Neuronal stem cell (in vitro differentiated cells): ENCODE data around the gene TMEM132C.

Experiments
- DNase-seq: peaks from one replicate; pipeline ENCODE4 v3.0.0-alpha.2; 2013; ENCODE audit warnings: low spot score
- H2AFZ ChIP-seq: one replicate; pipeline ENCODE4 v1.6.1; 2013; ENCODE audit warnings: mild to moderate bottlenecking, low read length, inconsistent platforms
- H2AK5ac ChIP-seq: 2 replicates; pipeline ENCODE4 v1.6.1; 2013; ENCODE audit warnings: low read depth, mild to moderate bottlenecking, inconsistent platforms, low read length, moderate library complexity, mixed read lengths
- H2BK120ac ChIP-seq: 2 replicates; pipeline ENCODE4 v1.6.1; 2013; ENCODE audit warnings: low read depth, mild to moderate bottlenecking, inconsistent platforms, low read length, moderate library complexity, mixed read lengths
- H2BK12ac ChIP-seq: one replicate; pipeline ENCODE4 v1.6.1; 2013; ENCODE audit warnings: low read length, inconsistent platforms
- H2BK15ac ChIP-seq: 2 replicates; pipeline ENCODE4 v1.6.1; 2013; ENCODE audit warnings: mild to moderate bottlenecking, low read length, inconsistent platforms, mixed read lengths
- H2BK5ac ChIP-seq: one replicate; pipeline ENCODE4 v1.6.1; 2013; ENCODE audit warnings: inconsistent platforms, mild to moderate bottlenecking, low read length, moderate library complexity
- H3K14ac ChIP-seq: one replicate; pipeline ENCODE4 v1.6.1; 2013; ENCODE audit warnings: low read length, inconsistent platforms
- H3K18ac ChIP-seq: 2 replicates; pipeline ENCODE4 v1.6.1; 2013; ENCODE audit warnings: low read length, inconsistent platforms
- H3K23ac ChIP-seq: 2 replicates; pipeline ENCODE4 v1.6.1; 2013; ENCODE audit warnings: low read depth, mild to moderate bottlenecking, mixed read lengths, low read length, inconsistent platforms; ENCODE audit not compliant: poor library complexity
- H3K27ac ChIP-seq: replicated peaks from 3 replicates; pipeline ENCODE4 v1.5.1; 2013; ENCODE audit warnings: low read length, inconsistent platforms
- H3K27me3 ChIP-seq, 3 experiments: 2 replicates each; pipeline ENCODE4 v1.6.1; 2013; ENCODE audit warnings: low read length in 3 of 3, mild to moderate bottlenecking in 2 of 3, inconsistent platforms in 1 of 3, low read depth in 1 of 3, mixed read lengths in 1 of 3, moderate library complexity in 1 of 3; ENCODE audit not compliant: control insufficient read depth in 3 of 3, insufficient read depth in 3 of 3
- H3K36me3 ChIP-seq, 2 donors: replicated peaks in 1 of 2; 2 replicates each; pipeline ENCODE4 v1.6.1; 2013; ENCODE audit warnings: low read length in 2 of 2; ENCODE audit not compliant: control insufficient read depth in 2 of 2, insufficient read depth in 2 of 2
- H3K4ac ChIP-seq: 2 replicates; pipeline ENCODE4 v1.6.1; 2013; ENCODE audit warnings: inconsistent platforms, mild to moderate bottlenecking, low read length, moderate library complexity
- H3K4me1 ChIP-seq, 2 donors: 1 replicate in 1 of 2; 2 replicates in 1 of 2; pipeline ENCODE4 v1.6.1; 2013; ENCODE audit warnings: low read length in 2 of 2, low read depth in 1 of 2; ENCODE audit not compliant: control insufficient read depth in 2 of 2, insufficient read depth in 1 of 2
- H3K4me2 ChIP-seq: one replicate; pipeline ENCODE4 v1.6.1; 2013; ENCODE audit warnings: mild to moderate bottlenecking, low read length, inconsistent platforms; ENCODE audit not compliant: insufficient read depth, poor library complexity, severe bottlenecking
- H3K4me3 ChIP-seq, 2 donors: 2 replicates each; pipeline ENCODE4 v1.5.1; 2013; ENCODE audit warnings: low read length in 2 of 2, mild to moderate bottlenecking in 2 of 2, inconsistent platforms in 1 of 2, moderate library complexity in 1 of 2
- H3K79me1 ChIP-seq: one replicate; pipeline ENCODE4 v1.6.1; 2013; ENCODE audit warnings: low read depth, mild to moderate bottlenecking, inconsistent platforms, low read length, moderate library complexity
- H3K9ac ChIP-seq: one replicate; pipeline ENCODE4 v1.6.1; 2013; ENCODE audit warnings: mild to moderate bottlenecking, low read depth, low read length, inconsistent platforms; ENCODE audit not compliant: poor library complexity
- H3K9me3 ChIP-seq, 2 donors: replicated peaks in 1 of 2; 2 replicates each; pipeline versions ENCODE3 to v1.6.1; 2013; ENCODE audit warnings: low read length in 2 of 2, mild to moderate bottlenecking in 2 of 2, inconsistent platforms in 1 of 2, low read depth in 1 of 2, mixed read lengths in 1 of 2, moderate library complexity in 1 of 2; ENCODE audit not compliant: control insufficient read depth in 2 of 2, insufficient read depth in 1 of 2
- H4K8ac ChIP-seq: one replicate; pipeline ENCODE4 v1.6.1; 2013; ENCODE audit warnings: low read depth, mild to moderate bottlenecking, inconsistent platforms, low read length, moderate library complexity
- H4K91ac ChIP-seq: one replicate; pipeline ENCODE4 v1.6.1; 2013; ENCODE audit warnings: low read length, low read depth, mild to moderate bottlenecking, inconsistent platforms; ENCODE audit not compliant: poor library complexity
- WGBS, 2 donors: extraction: QIAGEN DNeasy Blood & Tissue Kit; methylation state at CpG; one replicate each; pipeline ENCODE4 v1.1.7; 2013; ENCODE audit warnings: missing lambda C conversion rate in 2 of 2, mixed read lengths in 1 of 2; ENCODE audit not compliant: insufficient read length in 2 of 2, insufficient replicate concordance in 1 of 2; ENCODE audit errors: extremely low coverage in 2 of 2; 5-methylcytosine and 5-hydroxymethylcytosine counted together

Gene TMEM132C

DNA sequence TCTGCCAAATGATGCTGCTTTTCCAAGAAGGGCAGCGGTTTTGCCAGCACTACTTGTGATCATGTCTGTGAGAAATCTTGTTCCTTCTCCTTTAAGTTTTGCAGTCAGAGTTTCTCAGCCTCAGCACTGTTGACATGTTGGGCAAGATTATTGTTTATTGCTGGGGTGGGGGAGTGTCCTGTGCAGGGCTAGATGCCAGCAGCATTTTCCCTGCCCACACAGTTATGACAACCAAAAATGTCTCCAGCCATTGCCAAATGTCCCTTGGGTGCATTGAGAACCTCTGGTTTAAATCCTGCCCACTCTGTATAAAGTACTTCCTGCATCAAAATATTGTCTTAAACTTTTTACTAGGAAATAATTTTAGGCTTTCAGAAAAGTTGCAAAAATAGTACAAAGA, 20.0 kb downstream of the TMEM132C start:
- no peak overlapping the region for H3K27ac ChIP-seq
- no peaks in the 10 kb centered on the region for H3K27me3 ChIP-seq
- no peak overlapping the region for H2AK5ac ChIP-seq
- H3K79me1 ChIP-seq = no peaks in the 10 kb centered on the region
- no peak overlapping the region for H4K91ac ChIP-seq
- peaks cover 1 to 7% of the 10 kb centered on the region in 2 donors for H3K36me3 ChIP-seq
- no peak overlapping the region for H3K18ac ChIP-seq
- no peak overlapping the region for H3K9ac ChIP-seq
- H2BK5ac ChIP-seq = no peak overlapping the region
- no peak overlapping the region for H3K4ac ChIP-seq
- no peak overlapping the region for H2BK15ac ChIP-seq
- H3K4me1 ChIP-seq = no peaks in the 10 kb centered on the region
- H2AFZ ChIP-seq = no peak overlapping the region
- no peak overlapping the region for H2BK120ac ChIP-seq
- H3K9me3 ChIP-seq = peaks cover 4 to 18% of the 10 kb centered on the region in 2 donors
- DNase-seq = no peak
- no peak overlapping the region for H2BK12ac ChIP-seq
- H4K8ac ChIP-seq = no peak overlapping the region
- H3K14ac ChIP-seq = no peak overlapping the region
- WGBS, 2 donors = no CpG with 5 or more reads among the region's 1 CpG
- H3K4me3 ChIP-seq = no peak overlapping the region
- no peak overlapping the region for H3K4me2 ChIP-seq
- no peak overlapping the region for H3K23ac ChIP-seq

DNA sequence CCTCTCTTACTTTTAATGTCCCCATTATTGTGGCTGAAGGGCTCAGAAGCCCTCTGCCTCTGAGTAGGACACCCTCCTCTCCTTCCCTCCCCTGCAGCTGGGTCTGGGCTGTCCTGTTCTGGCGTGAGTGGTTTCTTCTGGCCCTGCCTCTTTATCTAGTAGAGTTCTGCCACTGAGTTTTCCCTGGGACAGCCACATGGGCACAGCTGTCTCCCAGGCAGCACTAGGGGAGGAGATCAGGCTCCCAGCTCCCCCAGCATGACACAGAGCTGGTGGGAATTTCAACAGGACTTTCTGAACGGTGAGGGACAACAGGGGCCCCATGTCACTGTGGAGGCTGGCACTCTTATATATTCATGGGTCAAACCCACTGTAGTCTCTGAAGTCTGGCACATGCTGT, 21.4 kb downstream of the TMEM132C start:
- Histone ChIP-seq H4K91ac (no peak overlapping the region), H2BK120ac (no peak overlapping the region), H2AK5ac (no peak overlapping the region), H3K4me3 (no peak overlapping the region), H3K9me3 (peaks cover 4 to 8% of the 10 kb centered on the region in 2 donors), H2AFZ (no peak overlapping the region), H2BK12ac (no peak overlapping the region), H2BK5ac (no peak overlapping the region), H3K14ac (no peak overlapping the region), H3K4me2 (no peak overlapping the region), H3K27me3 (no peaks in the 10 kb centered on the region), H3K23ac (no peak overlapping the region), H3K27ac (no peak overlapping the region), H3K36me3 (peaks cover 1 to 20% of the 10 kb centered on the region in 2 donors), H4K8ac (no peak overlapping the region), H3K9ac (no peak overlapping the region), H3K4ac (no peak overlapping the region), H3K4me1 (no peaks in the 10 kb centered on the region), H3K79me1 (no peaks in the 10 kb centered on the region), H3K18ac (no peak overlapping the region), H2BK15ac (no peak overlapping the region)
- no peak for DNase-seq
- no CpG with 5 or more reads among the region's 2 CpGs for WGBS, 2 donors

DNA sequence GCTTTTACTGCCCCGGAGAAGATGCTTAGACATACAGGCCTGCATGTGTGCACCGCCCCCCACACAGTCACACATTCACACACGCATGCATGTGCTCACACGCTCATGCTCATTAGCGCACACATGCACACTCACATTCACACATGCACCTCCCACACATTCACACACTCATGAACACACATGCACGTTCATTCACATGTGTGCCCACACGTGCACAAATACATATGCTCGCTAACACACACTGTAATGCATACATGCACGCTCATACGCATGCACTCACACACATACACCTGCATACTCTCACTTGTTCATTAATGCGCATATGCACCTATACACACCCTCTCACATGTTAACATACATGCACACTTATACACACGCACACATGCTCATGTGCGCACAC, 21.9 kb downstream of the TMEM132C start:
- Histone ChIP-seq H2AFZ (no peak overlapping the region), H3K14ac (peak overlapping the region; percentile 23), H3K4me2 (no peak overlapping the region), H3K27me3 (no peaks in the 10 kb centered on the region), H2BK15ac (no peak overlapping the region), H3K27ac (no peak overlapping the region), H3K23ac (no peak overlapping the region), H3K4me1 (no peaks in the 10 kb centered on the region), H4K91ac (no peak overlapping the region), H3K4me3 (peak overlapping the region in 1 of 2 donors; percentile 7), H3K9me3 (peaks cover 1 to 2% of the 10 kb centered on the region in 2 donors), H4K8ac (no peak overlapping the region), H3K9ac (no peak overlapping the region), H2BK12ac (no peak overlapping the region), H3K36me3 (peaks cover 1 to 17% of the 10 kb centered on the region in 2 donors), H2AK5ac (no peak overlapping the region), H3K79me1 (no peaks in the 10 kb centered on the region), H2BK120ac (no peak overlapping the region), H2BK5ac (no peak overlapping the region), H3K4ac (no peak overlapping the region), H3K18ac (no peak overlapping the region)
- no CpG with 5 or more reads among the region's 13 CpGs for WGBS, 2 donors
- no peak for DNase-seq

DNA sequence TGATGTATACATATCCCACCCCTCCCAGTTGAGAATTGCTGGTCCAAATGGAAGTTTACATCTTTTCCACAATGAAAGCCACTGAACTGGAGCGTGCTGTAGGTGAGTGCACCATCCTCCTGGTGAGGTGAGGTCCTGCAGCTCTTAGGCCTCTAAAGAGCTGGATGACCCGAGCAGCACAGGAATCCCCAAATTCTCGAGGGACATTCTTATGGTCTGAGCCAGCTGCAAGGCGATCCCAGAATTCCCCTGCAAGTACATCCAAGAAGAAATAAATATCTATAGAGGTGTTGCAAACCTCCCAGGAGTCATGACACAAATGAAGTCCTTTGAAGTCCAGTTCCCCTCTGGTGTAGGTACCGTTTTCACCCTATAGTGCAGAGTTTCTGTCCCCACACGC, 24.0 kb downstream of the TMEM132C start:
- Histone ChIP-seq H4K91ac (no peak overlapping the region), H2AK5ac (no peak overlapping the region)
- no CpG with 5 or more reads among the region's 6 CpGs for WGBS, 2 donors

More for the DNA sequence above, 24.0 kb downstream of the TMEM132C start:
- H3K9me3 ChIP-seq = no peaks in the 10 kb centered on the region
- H3K27ac ChIP-seq = no peak overlapping the region
- no peak overlapping the region for H3K4me3 ChIP-seq
- H2BK12ac ChIP-seq = no peak overlapping the region
- H3K4ac ChIP-seq = no peak overlapping the region
- H3K27me3 ChIP-seq = no peaks in the 10 kb centered on the region
- peak overlapping the region; percentile 50 for H3K18ac ChIP-seq
- H2BK15ac ChIP-seq = no peak overlapping the region
- H3K4me2 ChIP-seq = no peak overlapping the region
- H3K14ac ChIP-seq = no peak overlapping the region
- H3K36me3 ChIP-seq = peaks cover 1 to 25% of the 10 kb centered on the region in 2 donors
- no peak overlapping the region for H3K23ac ChIP-seq
- no peak overlapping the region for H3K9ac ChIP-seq
- no peak overlapping the region for H2BK120ac ChIP-seq
- H2BK5ac ChIP-seq = no peak overlapping the region
- H3K4me1 ChIP-seq = peaks cover 0 to 5% of the 10 kb centered on the region in 2 donors
- H4K8ac ChIP-seq = no peak overlapping the region
- no peak overlapping the region for H2AFZ ChIP-seq
- DNase-seq = no peak
- H3K79me1 ChIP-seq = no peaks in the 10 kb centered on the region
